GM18502 (cell line): ENCODE measurements around the gene CYP2A6.
"Not testable (repeated sequence)": the region's sequence is repeated elsewhere in the genome, so short reads cannot be mapped to it uniquely, and the experiment has no call there.

ENCODE experiments used
- ATAC-seq: cut with Tn5 transposase; IDR thresholded peaks from one replicate; pipeline ENCODE4 v1.9.1; 2021; ENCODE audit warnings: mild to moderate bottlenecking; ENCODE audit not compliant: unreplicated experiment, poor library complexity

The CYP2A6 gene, protein sequence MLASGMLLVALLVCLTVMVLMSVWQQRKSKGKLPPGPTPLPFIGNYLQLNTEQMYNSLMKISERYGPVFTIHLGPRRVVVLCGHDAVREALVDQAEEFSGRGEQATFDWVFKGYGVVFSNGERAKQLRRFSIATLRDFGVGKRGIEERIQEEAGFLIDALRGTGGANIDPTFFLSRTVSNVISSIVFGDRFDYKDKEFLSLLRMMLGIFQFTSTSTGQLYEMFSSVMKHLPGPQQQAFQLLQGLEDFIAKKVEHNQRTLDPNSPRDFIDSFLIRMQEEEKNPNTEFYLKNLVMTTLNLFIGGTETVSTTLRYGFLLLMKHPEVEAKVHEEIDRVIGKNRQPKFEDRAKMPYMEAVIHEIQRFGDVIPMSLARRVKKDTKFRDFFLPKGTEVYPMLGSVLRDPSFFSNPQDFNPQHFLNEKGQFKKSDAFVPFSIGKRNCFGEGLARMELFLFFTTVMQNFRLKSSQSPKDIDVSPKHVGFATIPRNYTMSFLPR

DNA sequence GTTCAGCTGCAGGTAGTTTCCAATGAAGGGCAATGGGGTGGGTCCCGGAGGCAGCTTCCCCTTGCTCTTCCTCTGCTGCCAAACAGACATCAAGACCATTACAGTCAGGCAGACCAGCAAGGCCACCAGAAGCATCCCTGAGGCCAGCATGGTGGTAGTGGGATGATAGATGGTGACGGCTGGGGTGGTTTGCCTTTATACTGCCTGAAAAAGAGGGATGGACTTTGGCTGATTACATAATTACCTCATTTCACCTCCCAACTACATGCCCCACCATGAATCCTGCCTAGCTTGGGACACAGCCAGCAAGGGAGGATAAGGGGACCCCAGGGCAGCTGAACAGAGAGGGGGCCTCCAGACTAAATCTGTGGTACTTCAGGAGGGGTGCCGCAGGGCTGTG lies at the start of gene CYP2A6:
Gene CYP2A6 (minus strand): TSS at position 171 of the 400 bp plus-strand sequence. CDS start 21 bp downstream, at position 150.
- not testable (repeated sequence) for ATAC-seq

DNA sequence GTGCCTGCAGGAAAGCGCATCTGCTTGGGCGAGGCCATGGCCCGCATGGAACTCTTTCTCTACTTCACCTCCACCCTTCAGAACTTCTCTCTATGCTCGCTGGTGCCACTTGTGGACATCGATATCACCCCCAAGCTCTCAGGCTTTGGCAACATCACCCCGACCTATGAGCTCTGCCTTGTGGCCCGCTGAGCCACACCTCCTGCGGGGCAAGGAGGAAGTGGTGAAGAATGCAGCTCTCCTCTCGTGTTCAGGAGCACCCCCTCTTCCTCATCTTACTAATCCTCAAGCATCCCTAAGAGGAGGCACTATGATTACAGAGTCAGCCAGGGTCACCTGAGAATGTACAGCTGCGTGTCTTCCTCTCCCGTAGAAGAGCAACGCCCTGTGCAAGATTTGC lies 49.7 kb upstream of the CYP2A6 start:
- not testable (repeated sequence) for ATAC-seq

DNA sequence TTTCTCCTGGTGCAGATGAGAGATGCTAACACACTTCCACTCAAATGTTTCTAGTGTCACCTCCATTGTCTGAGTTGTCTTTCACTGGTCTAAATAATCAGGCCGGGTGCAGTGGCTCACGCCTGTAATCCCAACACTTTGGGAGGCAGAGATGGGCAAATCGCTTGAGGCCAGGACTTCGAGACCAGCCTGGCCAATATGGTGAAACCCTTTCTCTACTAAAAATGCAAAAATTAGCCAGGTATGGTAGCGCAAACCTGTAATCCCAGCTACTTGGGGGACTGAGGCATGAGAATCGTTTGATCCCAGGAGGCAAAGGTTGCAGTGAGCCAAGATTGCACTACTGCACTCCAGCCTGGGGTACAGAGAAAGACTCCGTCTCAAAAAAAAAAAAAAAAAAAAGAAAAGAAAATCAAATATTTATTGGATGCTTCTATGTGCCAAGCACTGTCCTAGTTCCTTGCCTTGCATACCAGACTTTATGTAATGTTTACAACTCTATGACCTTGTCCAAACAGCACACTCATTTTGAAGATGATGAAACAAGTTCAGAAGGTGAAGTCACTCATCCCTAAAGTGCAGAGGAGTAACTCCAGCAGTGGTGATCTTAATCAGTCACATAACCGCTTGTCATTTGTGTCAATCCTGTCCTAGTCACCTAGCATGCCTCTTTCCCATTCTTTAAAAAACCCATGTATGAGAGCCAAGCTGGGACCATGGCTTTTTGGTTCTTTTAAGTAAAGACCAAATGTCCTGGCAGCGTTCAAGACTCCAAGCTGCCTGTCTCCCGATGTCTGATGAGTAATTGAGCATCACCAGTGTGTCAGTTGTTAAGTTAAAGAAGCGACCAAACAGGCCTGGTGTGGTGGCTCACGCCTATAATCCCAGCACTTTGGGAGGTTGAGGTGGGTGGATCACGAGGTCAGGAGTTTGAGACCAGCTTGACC lies 46.9 kb upstream of the CYP2A6 start:
- not testable (repeated sequence) for ATAC-seq

DNA sequence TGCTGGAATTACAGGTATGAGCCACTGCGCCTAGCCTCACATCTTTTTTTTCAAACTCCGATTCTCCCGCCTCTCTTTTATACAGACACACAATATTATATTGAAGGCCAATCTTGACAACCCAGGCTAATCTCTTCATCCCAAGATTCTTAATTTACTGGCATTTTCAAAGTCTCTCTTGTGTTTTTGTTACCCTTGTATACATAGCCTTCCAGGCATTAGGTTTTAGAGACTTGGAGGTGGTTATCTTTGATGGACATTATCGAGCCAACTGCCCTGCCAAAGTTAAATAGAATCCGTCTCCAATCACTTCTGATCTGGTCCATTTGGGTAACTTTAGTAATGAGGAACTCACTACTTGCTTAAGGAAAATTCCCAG lies 46.2 kb upstream of the CYP2A6 start:
- ATAC-seq, result no peak

DNA sequence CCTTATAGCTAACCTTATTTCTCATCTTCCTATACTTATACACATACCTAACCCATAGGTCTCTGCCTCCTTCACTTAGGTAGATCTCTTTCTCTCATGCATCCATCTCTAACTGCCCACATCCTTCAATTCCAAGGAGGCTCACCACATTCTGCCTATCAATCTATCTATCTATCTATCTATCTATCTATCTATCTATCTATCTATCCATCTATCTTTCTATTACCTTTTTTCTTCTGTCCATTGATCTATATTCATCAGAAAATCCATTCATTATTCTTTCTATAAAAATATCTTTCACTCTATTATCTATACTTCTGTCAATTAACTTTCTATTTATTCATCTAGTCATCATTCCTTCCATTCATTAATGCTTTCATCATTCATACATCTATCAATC lies 42.9 kb upstream of the CYP2A6 start:
- ATAC-seq, result no peak

DNA sequence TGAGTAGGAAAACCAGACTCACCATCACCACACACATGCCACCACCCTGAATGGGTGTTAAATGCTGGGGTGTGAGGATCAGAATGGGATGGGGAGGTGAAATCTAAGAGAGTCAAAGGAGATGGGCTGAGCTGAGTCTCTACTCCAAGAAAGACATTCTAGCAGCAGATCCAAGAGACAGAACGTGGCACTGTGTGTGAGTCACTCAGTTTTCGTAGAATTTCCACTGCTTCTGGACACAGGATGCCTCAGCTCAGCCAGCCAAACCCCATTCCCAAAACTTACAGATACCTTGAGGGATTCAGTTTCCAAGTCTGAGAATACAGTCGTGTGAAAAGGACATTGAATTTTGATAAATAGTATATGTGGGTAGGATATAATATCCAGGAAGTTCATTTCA lies 39.1 kb upstream of the CYP2A6 start:
- no peak for ATAC-seq

DNA sequence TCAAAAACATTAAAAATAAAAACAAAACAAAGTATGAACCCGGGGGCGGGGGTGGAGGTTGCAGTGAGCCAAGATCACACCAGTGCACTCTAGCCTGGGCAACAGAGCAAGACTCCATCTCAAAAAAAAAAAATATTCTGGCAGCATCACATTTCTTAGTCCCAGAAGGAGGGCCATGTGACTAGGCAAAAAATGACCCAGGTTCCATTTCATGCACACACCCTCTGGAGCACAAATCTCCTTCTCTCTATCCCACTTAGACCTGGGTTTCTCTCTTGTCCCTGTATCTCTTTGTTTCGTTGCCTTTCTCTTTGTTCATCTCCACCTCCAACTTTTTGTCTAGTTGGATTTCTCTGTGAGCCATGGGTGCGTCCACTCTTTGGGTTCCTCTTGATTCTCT lies 37.9 kb upstream of the CYP2A6 start:
- ATAC-seq, result no peak

DNA sequence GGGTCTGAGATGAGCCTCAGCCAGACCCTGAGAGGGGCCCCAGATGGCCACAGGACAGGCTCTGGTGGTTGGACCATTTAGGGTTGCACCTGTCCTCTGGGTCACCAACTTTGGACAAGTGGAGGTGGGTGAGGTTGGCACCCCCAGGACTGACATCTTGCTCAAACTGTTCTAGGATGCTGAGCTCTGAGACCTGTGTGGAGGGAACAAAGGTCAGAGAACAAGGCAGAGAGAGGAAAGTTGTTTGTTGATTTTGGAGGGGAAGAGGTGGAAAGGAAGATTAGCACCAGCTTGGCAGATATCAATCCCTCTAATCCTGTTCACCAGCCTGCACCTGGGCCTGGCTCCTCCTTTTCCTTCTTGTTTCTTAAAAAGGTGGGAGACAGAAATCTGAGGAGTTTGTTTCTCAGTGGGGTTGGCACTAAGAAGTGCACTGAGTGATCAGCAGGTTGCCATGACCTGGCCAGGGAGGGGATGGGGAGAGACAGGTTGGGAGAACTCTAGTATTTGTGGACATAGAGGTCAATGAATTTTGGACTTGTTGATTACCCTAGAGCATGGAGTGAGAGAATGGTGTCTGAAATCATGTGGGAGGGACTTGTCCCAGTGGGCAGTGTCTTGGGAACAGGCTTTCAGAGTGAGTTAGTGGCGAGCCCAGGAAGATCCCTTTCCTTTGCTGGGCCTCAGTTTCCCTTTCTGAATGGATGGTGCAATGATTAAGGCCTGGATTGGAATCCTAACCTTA lies 34.1 kb upstream of the CYP2A6 start:
- not testable (repeated sequence) for ATAC-seq

DNA sequence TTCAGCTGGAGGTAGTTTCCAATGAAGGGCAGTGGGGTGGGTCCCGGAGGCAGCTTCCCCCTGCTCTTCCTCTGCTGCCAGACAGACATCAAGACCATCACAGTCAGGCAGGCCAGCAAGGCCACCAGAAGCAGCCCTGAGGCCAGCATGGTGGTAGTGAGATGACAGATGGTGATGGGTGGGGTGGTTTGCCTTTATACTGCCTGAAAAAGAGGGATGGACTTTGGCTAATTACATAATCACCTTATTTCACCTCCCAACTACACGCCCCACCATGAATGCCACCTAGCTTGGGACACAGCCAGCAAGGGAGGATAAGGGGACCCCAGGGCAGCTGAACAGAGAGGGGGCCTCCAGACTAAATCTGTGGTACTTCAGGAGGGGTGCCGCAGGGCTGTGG lies 31.8 kb upstream of the CYP2A6 start, which contains the start of gene CYP2A7:
Gene CYP2A7 (minus strand): TSS at position 170 of the 400 bp plus-strand sequence. CDS start 21 bp downstream, at position 149.
- ATAC-seq, result not testable (repeated sequence)

DNA sequence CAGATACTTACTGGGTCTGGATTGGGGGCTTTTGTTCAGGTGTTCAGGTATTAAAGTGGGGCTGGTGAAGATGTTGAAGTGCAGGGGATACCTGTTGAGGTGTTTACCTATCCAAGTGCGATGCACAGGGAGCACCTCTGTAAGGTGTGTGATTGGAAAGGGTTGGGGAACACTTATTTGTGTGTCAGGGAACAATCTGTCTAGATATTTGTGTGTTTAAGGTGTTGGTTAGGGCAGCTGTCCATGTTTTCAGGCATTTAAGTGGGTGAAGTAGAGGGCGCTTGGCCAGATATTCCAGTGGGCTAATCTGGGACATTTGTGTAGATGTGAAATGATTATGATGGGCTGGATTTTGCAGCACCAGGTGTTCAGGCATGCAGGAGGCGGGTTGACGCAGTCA lies 29.1 kb upstream of the CYP2A6 start:
- not testable (repeated sequence) for ATAC-seq

DNA sequence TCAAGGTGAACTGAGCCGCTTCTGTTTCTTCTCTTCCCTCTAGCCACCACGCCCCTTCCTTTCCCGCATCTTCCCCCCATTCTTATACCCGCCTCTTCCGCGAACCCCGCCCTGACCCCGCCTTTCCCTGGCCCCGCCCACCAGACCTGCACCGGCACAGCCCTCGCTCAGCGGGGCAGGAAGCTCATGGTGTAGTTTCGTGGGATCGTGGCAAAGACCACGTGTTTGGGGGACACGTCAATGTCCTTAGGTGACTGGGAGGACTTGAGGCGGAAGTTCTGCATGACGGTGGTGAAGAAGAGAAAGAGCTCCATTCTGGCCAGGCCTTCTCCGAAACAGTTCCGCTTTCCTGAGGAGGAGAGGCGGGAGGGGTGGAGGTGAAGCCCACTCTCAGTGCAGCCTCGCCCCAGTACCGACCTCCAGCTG lies 25.3 kb upstream of the CYP2A6 start:
- ATAC-seq, result not testable (repeated sequence)

DNA sequence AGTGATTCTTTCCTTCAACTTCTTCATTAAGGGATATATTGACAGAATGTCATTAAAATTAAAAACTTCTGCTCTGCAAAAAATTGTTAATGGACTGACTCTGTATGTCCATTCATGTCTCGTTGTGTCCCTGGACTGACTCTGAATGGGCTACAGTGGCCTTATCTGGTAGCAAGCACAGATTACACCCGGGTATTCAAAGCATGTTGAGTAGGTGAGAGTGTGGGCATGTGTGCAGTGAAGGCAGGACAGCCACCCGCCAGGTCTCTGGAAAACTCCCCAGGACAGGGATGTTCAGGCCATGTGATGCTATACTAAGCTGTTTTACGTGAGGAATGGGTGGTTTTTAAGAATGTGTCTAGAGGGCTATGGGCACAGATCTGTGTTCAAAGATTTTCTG lies 24.6 kb upstream of the CYP2A6 start:
- not testable (repeated sequence) for ATAC-seq

DNA sequence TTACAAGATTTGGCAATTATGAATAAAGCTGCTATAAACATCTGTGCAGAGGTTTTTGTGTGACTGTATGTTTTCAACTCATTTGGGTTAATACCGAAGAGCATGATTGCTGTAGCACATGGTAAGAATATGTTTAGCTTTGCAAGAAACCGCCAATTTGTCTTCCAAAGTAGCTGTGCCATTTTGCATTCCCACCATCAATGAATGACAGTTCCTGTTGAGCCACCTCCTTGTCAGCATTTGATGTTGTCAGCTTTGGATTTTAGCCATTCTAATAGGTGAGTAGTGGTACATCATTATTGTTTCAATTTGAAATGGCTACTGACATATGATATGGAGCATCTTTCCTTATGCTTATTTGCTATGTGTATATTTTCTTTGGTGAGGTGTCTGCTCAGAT lies 23.6 kb upstream of the CYP2A6 start:
- not testable (repeated sequence) for ATAC-seq

DNA sequence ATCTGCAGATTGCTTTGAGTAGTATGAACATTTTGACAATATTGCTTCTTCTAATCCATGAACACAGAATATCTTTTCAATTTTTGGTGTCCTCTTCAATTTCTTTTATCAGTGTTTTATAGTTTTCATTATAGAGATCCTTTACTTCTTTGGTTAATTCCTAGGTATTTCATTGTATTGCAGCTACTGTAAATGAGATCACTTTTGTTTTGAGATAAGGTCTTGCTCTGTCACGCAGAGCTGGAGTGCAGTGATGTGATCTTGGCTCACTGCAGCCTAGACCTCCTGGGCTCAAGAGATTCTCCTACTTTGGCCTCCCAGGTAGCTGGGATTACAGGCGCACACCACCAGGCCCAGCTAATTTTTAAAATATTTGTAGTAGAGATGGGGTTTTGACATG lies 22.0 kb upstream of the CYP2A6 start:
- no peak for ATAC-seq

DNA sequence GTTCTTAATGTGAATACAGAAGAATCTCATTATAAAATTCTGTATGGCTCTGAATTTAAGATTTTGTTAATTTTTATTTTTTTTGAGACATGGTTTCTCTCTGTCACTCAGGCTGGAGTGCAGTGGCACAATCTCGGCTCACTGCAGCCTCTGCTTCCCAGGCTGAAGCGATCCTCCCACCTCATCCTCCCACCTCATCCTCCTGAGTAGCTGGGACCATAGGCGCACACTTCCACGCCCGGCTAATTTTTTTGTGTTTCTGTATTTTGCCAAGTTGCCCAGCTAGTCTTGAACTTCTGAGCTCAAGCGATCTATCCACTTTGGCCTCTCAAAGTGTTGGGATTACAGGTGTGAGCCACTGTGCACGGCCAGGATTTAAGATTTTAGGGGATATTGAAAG lies 17.5 kb upstream of the CYP2A6 start:
- no peak for ATAC-seq

DNA sequence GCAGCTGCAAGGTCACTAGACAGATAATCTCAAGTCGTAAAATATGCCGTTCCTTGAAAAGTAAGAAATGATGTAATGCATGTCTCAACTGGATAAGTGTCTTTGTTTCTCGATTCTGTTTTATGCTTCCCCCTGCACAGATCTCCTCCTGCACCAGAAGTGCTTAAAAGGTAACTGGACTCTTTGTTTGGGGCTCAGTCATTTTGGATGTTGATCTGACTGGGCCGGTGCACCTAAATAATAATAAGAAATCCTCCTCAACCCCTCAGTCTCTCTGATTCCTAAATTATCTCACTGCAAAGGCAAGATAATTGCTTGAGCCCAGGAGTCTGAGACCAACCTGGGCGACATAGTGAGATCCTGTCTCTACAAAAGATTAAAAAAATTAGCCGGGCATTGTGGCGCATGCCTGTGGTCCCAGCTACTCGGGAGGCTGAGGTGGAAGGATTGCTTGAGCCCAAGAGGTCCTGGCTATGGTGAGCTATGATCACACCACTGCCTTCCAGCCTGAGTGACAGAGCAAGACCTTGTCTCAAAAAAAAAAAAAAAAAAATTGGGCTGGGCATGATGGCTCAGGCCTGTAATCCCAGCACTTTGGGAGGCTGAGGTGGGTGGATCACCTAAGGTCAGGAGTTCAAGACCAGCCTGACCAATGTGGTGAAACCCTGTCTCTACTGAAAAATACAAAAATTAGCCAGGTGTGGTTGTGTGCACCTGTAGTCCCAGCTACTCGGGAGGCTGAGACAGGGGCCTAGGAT lies 14.7 kb upstream of the CYP2A6 start:
- ATAC-seq, result not testable (repeated sequence)

DNA sequence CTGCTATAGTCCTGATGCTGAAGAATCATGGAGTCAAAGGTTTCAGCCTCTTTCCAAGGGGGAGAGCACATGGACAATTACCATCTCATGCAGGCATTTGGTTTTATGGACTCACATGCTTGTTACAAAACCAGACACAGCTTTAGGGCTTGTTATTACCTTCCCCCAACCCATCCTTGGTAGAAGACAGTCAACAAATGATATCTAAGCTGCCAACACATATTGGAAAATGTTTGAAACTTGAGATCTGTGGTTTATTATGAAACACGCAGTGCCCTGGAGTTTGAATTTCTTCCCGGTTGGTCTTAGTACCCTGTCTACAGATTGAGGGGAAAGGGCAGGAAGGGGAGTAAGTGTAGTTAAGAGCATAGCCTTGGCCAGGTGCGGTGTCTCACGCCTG lies 12.5 kb upstream of the CYP2A6 start:
- no peak for ATAC-seq

DNA sequence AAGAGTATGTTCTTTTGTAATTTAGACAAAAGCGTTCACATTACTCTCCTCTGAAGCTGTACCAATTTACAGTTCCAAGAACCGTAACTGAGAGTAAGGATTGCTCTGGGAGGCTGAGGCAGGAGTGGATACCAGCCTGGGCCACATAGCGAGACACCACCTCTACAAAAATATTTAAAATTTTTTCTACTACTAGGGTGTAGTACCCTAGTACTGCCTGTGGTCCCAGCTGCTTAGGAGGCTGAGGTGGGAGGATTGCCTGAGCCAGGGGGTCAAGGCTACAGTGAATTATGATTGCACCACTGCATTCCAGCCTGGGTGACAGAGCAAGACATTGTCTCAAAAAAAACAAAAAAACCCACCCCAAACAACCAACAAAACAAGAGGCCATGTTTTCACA lies 12.1 kb upstream of the CYP2A6 start:
- ATAC-seq, result no peak

DNA sequence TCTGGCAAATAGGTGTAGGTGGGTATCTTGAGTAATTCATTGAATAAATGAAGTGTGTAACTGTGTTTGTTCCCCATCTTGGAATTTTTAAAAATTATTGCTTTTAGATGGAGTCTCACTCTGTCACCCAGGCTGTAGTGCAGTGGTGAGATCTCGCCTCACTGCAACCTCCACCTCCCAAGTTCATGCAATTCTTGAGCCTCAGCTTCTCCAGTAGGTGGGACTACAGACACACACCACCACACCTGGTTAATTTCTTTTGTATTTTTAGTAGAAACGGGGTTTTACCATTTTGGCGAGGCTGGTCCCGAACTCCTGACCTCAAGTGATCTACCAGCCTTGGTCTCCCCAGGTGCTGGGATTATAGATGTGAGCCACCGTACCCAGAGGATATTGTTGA lies 7.9 kb upstream of the CYP2A6 start:
- no peak for ATAC-seq
